H1 (cell line): Measurements from ENCODE around the gene CDC26. TPM values are rescaled to one million over a fixed set of nuclear protein-coding genes. Genes with fewer than 3 reads are reported as not detected.

Experiments
- ASH2L ChIP-seq: fragments of 200-600, 300-600 bp; sonication (generic); IDR thresholded peaks from one replicate; pipeline ENCODE4 v1.7.1; 2017; ENCODE audit warnings: low read length
- BACH1 ChIP-seq: IDR thresholded peaks from 2 replicates; pipeline ENCODE4 v1.6.1; 2012; ENCODE audit warnings: low read length, improper control_type of control experiment
- BRCA1 ChIP-seq: IDR thresholded peaks from 2 replicates; pipeline ENCODE4 v1.6.1; 2012; ENCODE audit warnings: low read depth, low read length, improper control_type of control experiment
- CHD1 ChIP-seq: IDR thresholded peaks from 2 replicates; pipeline ENCODE4 v1.6.1; 2012; ENCODE audit warnings: low read depth, low read length, improper control_type of control experiment
- CHD2 ChIP-seq: IDR thresholded peaks from 2 replicates; pipeline ENCODE4 v1.6.1; 2012; ENCODE audit warnings: low read length, improper control_type of control experiment
- EGR1 ChIP-seq: IDR thresholded peaks from 2 replicates; pipeline ENCODE4 v1.6.1; 2011; ENCODE audit warnings: low read depth, low read length, borderline replicate concordance
- FOSL1 ChIP-seq: IDR thresholded peaks from 2 replicates; pipeline ENCODE4 v1.6.1; 2011; ENCODE audit warnings: mild to moderate bottlenecking, low read depth, low read length, moderate library complexity; ENCODE audit not compliant: insufficient read depth
- GABPA ChIP-seq: IDR thresholded peaks from 2 replicates; pipeline ENCODE4 v1.6.1; 2011; ENCODE audit warnings: mild to moderate bottlenecking, low read length, moderate library complexity, borderline replicate concordance; ENCODE audit not compliant: insufficient read depth
- MAX ChIP-seq: IDR thresholded peaks from 2 replicates; pipeline ENCODE4 v1.6.1; 2012; ENCODE audit warnings: inconsistent platforms
- PHF8 ChIP-seq: fragments of 200-600 bp; sonication (generic); conservative IDR thresholded peaks from 2 replicates; pipeline ENCODE4 v1.7.1; 2012; ENCODE audit warnings: low read depth, mild to moderate bottlenecking, inconsistent platforms, low read length, moderate library complexity
- POLR2AphosphoS5 ChIP-seq: IDR thresholded peaks from 2 replicates; pipeline ENCODE4 v1.6.1; 2011; ENCODE audit warnings: low read depth, low read length
- RBBP5 ChIP-seq: IDR thresholded peaks from 2 replicates; pipeline ENCODE4 v1.7.1; 2012; ENCODE audit warnings: low read depth, mild to moderate bottlenecking, inconsistent platforms, low read length, moderate library complexity, borderline replicate concordance
- RXRA ChIP-seq: IDR thresholded peaks from 2 replicates; pipeline ENCODE4 v1.6.1; 2011; ENCODE audit warnings: low read depth, mild to moderate bottlenecking, low read length, moderate library complexity; ENCODE audit not compliant: insufficient read depth
- SAP30 ChIP-seq: fragments of 300-600 bp; sonication (generic); IDR thresholded peaks from 2 replicates; pipeline ENCODE4 v1.7.1; 2012; ENCODE audit warnings: low read length, moderate library complexity, mild to moderate bottlenecking, inconsistent platforms; ENCODE audit not compliant: insufficient read depth, insufficient replicate concordance
- SP2 ChIP-seq: IDR thresholded peaks from 2 replicates; pipeline ENCODE4 v1.6.1; 2012; ENCODE audit warnings: mild to moderate bottlenecking, low read length, inconsistent platforms
- SP4 ChIP-seq: IDR thresholded peaks from 2 replicates; pipeline ENCODE4 v1.6.1; 2012; ENCODE audit warnings: low read length, inconsistent platforms
- TAF7 ChIP-seq: optimal IDR thresholded peaks from 2 replicates; pipeline ENCODE3; 2011; ENCODE audit warnings: low read depth, mild to moderate bottlenecking, inconsistent platforms, low read length, moderate library complexity, borderline replicate concordance
- TBP ChIP-seq: IDR thresholded peaks from 2 replicates; pipeline ENCODE4 v1.6.1; 2011; ENCODE audit warnings: low read depth, low read length, improper control_type of control experiment
- TEAD4 ChIP-seq: IDR thresholded peaks from 2 replicates; pipeline ENCODE4 v1.6.1; 2012; ENCODE audit warnings: low read depth, low read length, inconsistent platforms, mixed read lengths
- YY1 ChIP-seq: IDR thresholded peaks from 2 replicates; pipeline ENCODE4 v1.6.1; 2011; ENCODE audit warnings: low read depth, mild to moderate bottlenecking, low read length
- polyA plus RNA-seq, 7 experiments: library from polyadenylated mRNA; depleted of rRNA in 3 of 7; stranded (reverse) in 5 of 7; unstranded in 2 of 7; fragments of >200 nt in 5 of 7; fragments of 200-250 nt in 2 of 7; gene quantifications; 1 replicate in 5 of 7; 2 replicates in 1 of 7; 4 replicates in 1 of 7; pipeline versions ENCODE4 v1.2.1 to v1.2.3, GENCODE V29; 2011 to 2013; ENCODE audit warnings: missing spikeins in 2 of 7, mixed read lengths in 2 of 7
- total RNA-seq: library from RNA; stranded (reverse); fragmentation: NEBNext Ultra II Directional; extraction: Animal tissue kit (Norgen Biotek cat#: 25700); gene quantifications from 2 replicates; pipeline ENCODE4 v1.2.1, GENCODE V29; 2021
- TF ChIP-seq, protein P1 (sequence below): IDR thresholded peaks from 2 replicates; pipeline ENCODE4 v1.6.1; 2012; ENCODE audit warnings: low read length, inconsistent platforms

CDC26 gene
- total and polyA plus RNA-seq, 2 of the 8 experiments (the other 6 are each of a cell fraction or from before 2014, with no cell fraction given), result 31.5 to 41.9 TPM

- TF ChIP-seq GABPA (peak; percentile 91), BRCA1 (peak; percentile 70; the same call in 1 of the 2 replicates), BACH1 (no peak), EGR1 (peak; percentile 95; the same call in 1 of the 2 replicates), POLR2AphosphoS5 (peak; percentile 97), CHD2 (peak; percentile 94), YY1 (peak; percentile 89), FOSL1 (no peak), RXRA (no peak), MAX (peak; percentile 69), CHD1 (no peak), PHF8 (peak; percentile 100), SAP30 (peak; percentile 78), SP4 (no peak), ASH2L (peak; percentile 93), TEAD4 (0 out of 2 replicates have a peak, but pooled peaks have one; percentile 3), RBBP5 (peak; percentile 88), TBP (peak; percentile 82; the same call in 1 of the 2 replicates), TAF7 (peak; percentile 71), SP2 (no peak)
- TF ChIP-seq, protein P1, sequence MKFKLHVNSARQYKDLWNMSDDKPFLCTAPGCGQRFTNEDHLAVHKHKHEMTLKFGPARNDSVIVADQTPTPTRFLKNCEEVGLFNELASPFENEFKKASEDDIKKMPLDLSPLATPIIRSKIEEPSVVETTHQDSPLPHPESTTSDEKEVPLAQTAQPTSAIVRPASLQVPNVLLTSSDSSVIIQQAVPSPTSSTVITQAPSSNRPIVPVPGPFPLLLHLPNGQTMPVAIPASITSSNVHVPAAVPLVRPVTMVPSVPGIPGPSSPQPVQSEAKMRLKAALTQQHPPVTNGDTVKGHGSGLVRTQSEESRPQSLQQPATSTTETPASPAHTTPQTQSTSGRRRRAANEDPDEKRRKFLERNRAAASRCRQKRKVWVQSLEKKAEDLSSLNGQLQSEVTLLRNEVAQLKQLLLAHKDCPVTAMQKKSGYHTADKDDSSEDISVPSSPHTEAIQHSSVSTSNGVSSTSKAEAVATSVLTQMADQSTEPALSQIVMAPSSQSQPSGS, result peak; percentile 33; the same call in 1 of the 2 replicates
Measured at GRCh38 chr9:113275157-113276131, at the start of gene CDC26, which contains the start of gene PRPF4 (continued).
